Kidney capillary endothelial cell (primary cell): ENCODE data around the gene AGPS.
"Not testable (repeated sequence)": the region's sequence is repeated elsewhere in the genome, so short reads cannot be mapped to it uniquely, and the experiment has no call there.

Experiments used
- DNase-seq: peaks from one replicate; pipeline ENCODE4 v3.0.0-alpha.2; 2018; ENCODE audit warnings: low spot score

Gene AGPS

GRCh38 chr2:177392373-177393202 lies at the start of gene AGPS:
Gene AGPS (plus strand): TSS chr2:177392773. CDS start chr2:177392790, 17 bp downstream.
- DNase-seq = peak; percentile 63

GRCh38 chr2:177343773-177344172 lies 48.8 kb upstream of the AGPS start:
- no peak for DNase-seq

GRCh38 chr2:177344316-177344715 lies 48.3 kb upstream of the AGPS start:
- DNase-seq = no peak

- no peak for DNase-seq
Observed at GRCh38 chr2:177346192-177346591, 46.4 kb upstream of the AGPS start.

- DNase-seq = no peak
Observed at GRCh38 chr2:177347570-177347969, 45.0 kb upstream of the AGPS start.

GRCh38 chr2:177348118-177348654 lies 44.4 kb upstream of the AGPS start:
- DNase-seq = no peak

GRCh38 chr2:177348733-177349693 lies 43.6 kb upstream of the AGPS start:
- DNase-seq = no peak

- DNase-seq = not testable (repeated sequence)
Observed at GRCh38 chr2:177350624-177351023, 41.9 kb upstream of the AGPS start.

- DNase-seq = not testable (repeated sequence)
Observed at GRCh38 chr2:177351121-177351520, 41.5 kb upstream of the AGPS start.

- DNase-seq = no peak
Observed at GRCh38 chr2:177352441-177353186, 40.0 kb upstream of the AGPS start.

- DNase-seq = no peak
Observed at GRCh38 chr2:177353187-177353478, 39.4 kb upstream of the AGPS start.

GRCh38 chr2:177354541-177354940 lies 38.0 kb upstream of the AGPS start:
- not testable (repeated sequence) for DNase-seq

GRCh38 chr2:177355874-177356273 lies 36.7 kb upstream of the AGPS start:
- DNase-seq = no peak

- DNase-seq = no peak
Observed at GRCh38 chr2:177359836-177360595, 32.6 kb upstream of the AGPS start.

- DNase-seq = no peak
Observed at GRCh38 chr2:177362499-177362898, 30.1 kb upstream of the AGPS start.

GRCh38 chr2:177363332-177363731 lies 29.2 kb upstream of the AGPS start:
- no peak for DNase-seq

GRCh38 chr2:177365764-177366163 lies 26.8 kb upstream of the AGPS start:
- not testable (repeated sequence) for DNase-seq

GRCh38 chr2:177368023-177368422 lies 24.6 kb upstream of the AGPS start:
- not testable (repeated sequence) for DNase-seq

- no peak for DNase-seq
Observed at GRCh38 chr2:177379354-177379753, 13.2 kb upstream of the AGPS start.

GRCh38 chr2:177380181-177380580 lies 12.4 kb upstream of the AGPS start:
- no peak for DNase-seq

GRCh38 chr2:177383935-177384334 lies 8.6 kb upstream of the AGPS start:
- no peak for DNase-seq
